PC-3 (cell line): ENCODE data around the gene ZNF320.
"Not testable (repeated sequence)": the region's sequence is repeated elsewhere in the genome, so short reads cannot be mapped to it uniquely, and the experiment has no call there.

Experiments used
- CTCF ChIP-seq: fragments of 300-600 bp; sonication (generic); conservative IDR thresholded peaks from 2 replicates; pipeline ENCODE4 v1.5.1; 2017; ENCODE audit warnings: antibody characterized with exemption, low read depth, mild to moderate bottlenecking, low read length
- EZH2 ChIP-seq: fragments of 300-600 bp; sonication (generic); IDR thresholded peaks from one replicate; pipeline ENCODE4 v1.6.1; 2017; ENCODE audit warnings: antibody characterized with exemption, mild to moderate bottlenecking, low read length; ENCODE audit not compliant: unreplicated experiment
- EZH2phosphoT487 ChIP-seq: fragments of 300-600 bp; sonication (generic); IDR thresholded peaks from 2 replicates; pipeline ENCODE4 v1.6.1; 2018; ENCODE audit warnings: mild to moderate bottlenecking, antibody characterized with exemption, low read length, borderline replicate concordance

DNA sequence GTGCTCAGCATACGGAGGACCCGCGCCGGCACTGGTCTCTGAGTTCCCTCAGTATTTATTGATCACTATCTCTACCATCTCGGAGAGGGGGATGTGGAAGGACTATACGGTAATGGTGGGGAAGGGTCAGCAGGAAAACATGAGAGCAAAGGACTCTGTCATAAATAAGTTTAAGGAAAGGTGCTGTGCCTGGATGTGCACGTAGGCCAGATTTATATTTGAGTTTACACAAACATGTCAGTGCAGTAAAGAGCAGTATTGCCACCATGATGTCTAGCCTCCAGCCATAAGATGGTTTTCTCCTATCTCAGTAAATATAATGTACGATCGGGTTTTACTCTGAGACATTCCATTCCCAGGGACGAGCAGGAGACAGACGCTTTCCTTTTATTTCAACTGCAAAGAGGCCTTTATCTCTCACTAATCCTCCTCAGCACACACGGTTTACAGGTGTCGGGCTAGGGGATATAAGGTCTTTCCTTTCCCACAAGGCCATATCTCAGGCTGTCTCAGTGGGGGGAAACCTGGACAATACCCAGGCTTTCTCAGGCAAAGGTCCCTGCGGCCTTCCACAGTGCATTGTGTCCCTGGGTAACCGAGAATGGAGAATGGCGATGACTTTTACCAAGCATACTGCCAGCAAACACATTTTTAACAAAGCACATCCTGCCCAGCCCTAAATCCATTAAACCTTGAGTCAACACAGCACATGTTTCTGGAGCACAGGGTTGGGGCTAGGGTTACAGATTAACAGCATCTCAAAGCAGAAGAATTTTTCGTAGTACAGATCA is 47.5 kb upstream of the ZNF320 start:
- not testable (repeated sequence) for TF ChIP-seq EZH2, CTCF, EZH2phosphoT487
